Prostate gland (tissue), 2 donors: ENCODE data around the gene FRMD1.

Experiments
- CTCF ChIP-seq, 4 experiments: fragments of 200-600 bp in 2 of 4; fragments of 450-650 bp in 2 of 4; sonication (generic) in 2 of 4; IDR thresholded peaks; 1 replicate in 3 of 4; 2 replicates in 1 of 4; pipeline ENCODE4 v1.5.1; 2016 to 2019; ENCODE audit warnings: antibody characterized with exemption in 4 of 4, mild to moderate bottlenecking in 2 of 4, moderate library complexity in 2 of 4
- POLR2A ChIP-seq: fragments of 450-650 bp; IDR thresholded peaks from one replicate; pipeline ENCODE4 v1.6.1; 2016; ENCODE audit warnings: antibody characterized with exemption, mild to moderate bottlenecking
- POLR2AphosphoS5 ChIP-seq: sonication (generic); formaldehyde crosslinking; IDR thresholded peaks from one replicate; pipeline ENCODE4 v1.6.1; 2017; ENCODE audit warnings: antibody characterized with exemption

- TF ChIP-seq CTCF (IDR thresholded peaks at IDR 0.05) (no peak), POLR2AphosphoS5 (no peak), POLR2A (no peak)
These were observed 46.5 kb upstream of the FRMD1 start for GRCh38 chr6:168125429-168126001.
